Measurements from ENCODE around the gene ZNF580.

GRCh38 chr19:55599842-55600661 lies 40.8 kb upstream of the ZNF580 start, which contains the start of gene ZNF524:
- TF ChIP-seq CTCF (conservative IDR thresholded peaks at IDR 0.05; ENCODE audit: low read length): no peak
- TF ChIP-seq EZH2phosphoT487 (IDR thresholded peaks at IDR 0.05; ENCODE audit: borderline replicate concordance): no peak

All from Loucy (cell line).